GM23338 (cell line): Measurements from ENCODE around the gene RAET1G. TPM values are rescaled to one million over a fixed set of nuclear protein-coding genes. Genes with fewer than 3 reads are reported as not detected.

Experiments
- ATAC-seq: fragments of 200-7000 bp; cut with Tn5 transposase; 3 replicates; pipeline ENCODE4 v1.9.1; 2020
- DNase-seq: peaks from one replicate; pipeline ENCODE4 v3.0.0-alpha.2; 2015; ENCODE audit warnings: low spot score
- H2AFZ ChIP-seq: fragments of 200-600 bp; sonication (generic); 2 replicates; pipeline ENCODE4 v1.8.0; 2016; ENCODE audit warnings: antibody characterized with exemption, mild to moderate bottlenecking, moderate library complexity
- H3F3A ChIP-seq: fragments of 200-600 bp; sonication (generic); replicated peaks from 2 replicates; pipeline ENCODE4 v1.8.0; 2017; ENCODE audit warnings: antibody characterized with exemption, mixed run types, low read depth
- H3K27ac ChIP-seq: fragments of 200-600 bp; sonication (generic); 2 replicates; pipeline ENCODE4 v1.6.1; 2016; ENCODE audit warnings: low read depth
- H3K27me3 ChIP-seq: fragments of 200-600 bp; sonication (generic); 2 replicates; pipeline ENCODE4 v1.8.0; 2016; ENCODE audit warnings: mild to moderate bottlenecking, mixed run types, moderate library complexity; ENCODE audit not compliant: insufficient read depth
- H3K36me3 ChIP-seq: fragments of 200-600 bp; sonication (generic); 2 replicates; pipeline ENCODE4 v1.8.0; 2016; ENCODE audit warnings: mild to moderate bottlenecking; ENCODE audit not compliant: insufficient read depth
- H3K4me1 ChIP-seq: fragments of 200-600 bp; sonication (generic); 2 replicates; pipeline ENCODE4 v1.8.0; 2016; ENCODE audit warnings: mild to moderate bottlenecking, moderate library complexity; ENCODE audit not compliant: insufficient read depth
- H3K4me2 ChIP-seq: fragments of 200-600 bp; sonication (generic); 2 replicates; pipeline ENCODE4 v1.7.1; 2017; ENCODE audit warnings: mixed run types
- H3K4me3 ChIP-seq: fragments of 200-600 bp; sonication (generic); 2 replicates; pipeline ENCODE4 v1.6.1; 2016; ENCODE audit warnings: mixed run types
- H3K79me2 ChIP-seq: fragments of 200-600 bp; sonication (generic); replicated peaks from 2 replicates; pipeline ENCODE4 v1.8.0; 2017; ENCODE audit warnings: mild to moderate bottlenecking; ENCODE audit not compliant: insufficient read depth
- H3K9me2 ChIP-seq: fragments of 200-600 bp; sonication (generic); 2 replicates; pipeline ENCODE4 v1.8.0; 2017; ENCODE audit not compliant: insufficient read depth
- H4K20me1 ChIP-seq: fragments of 200-600 bp; sonication (generic); replicated peaks from 2 replicates; pipeline ENCODE4 v1.8.0; 2017; ENCODE audit warnings: mild to moderate bottlenecking; ENCODE audit not compliant: insufficient read depth
- H3K27ac Mint-ChIP-seq: 2 replicates; pipeline ENCODE4 v1.8.0; 2020; ENCODE audit warnings: inconsistent platforms, mild to moderate bottlenecking, moderate library complexity, mixed read lengths
- H3K27me3 Mint-ChIP-seq: 3 replicates; pipeline ENCODE4 v1.8.0; 2022; ENCODE audit warnings: low read depth, mild to moderate bottlenecking, moderate library complexity, mixed read lengths, inconsistent platforms; ENCODE audit not compliant: insufficient read depth, poor library complexity
- H3K36me3 Mint-ChIP-seq: 3 replicates; pipeline ENCODE4 v1.8.0; 2021; ENCODE audit warnings: low read depth, mild to moderate bottlenecking, inconsistent platforms, moderate library complexity, mixed read lengths
- H3K4me1 Mint-ChIP-seq: 3 replicates; pipeline ENCODE4 v1.8.0; 2020; ENCODE audit warnings: mild to moderate bottlenecking, inconsistent platforms, mixed read lengths
- H3K4me3 Mint-ChIP-seq: 3 replicates; pipeline ENCODE4 v1.8.0; 2021; ENCODE audit warnings: moderate library complexity, mild to moderate bottlenecking, inconsistent platforms, mixed read lengths
- H3K9me3 Mint-ChIP-seq: 3 replicates; pipeline ENCODE4 v1.8.0; 2020; ENCODE audit warnings: moderate library complexity, mild to moderate bottlenecking, inconsistent platforms, mixed read lengths
- CREB1 ChIP-seq: fragments of 250-450 bp; sonication (Bioruptor Pico); IDR thresholded peaks from 2 replicates; pipeline ENCODE4 v1.5.0; 2020; ENCODE audit warnings: low read depth, mild to moderate bottlenecking, moderate library complexity
- EZH2 ChIP-seq: fragments of 200-600 bp; sonication (generic); IDR thresholded peaks from one replicate; pipeline ENCODE4 v1.8.0; 2017; ENCODE audit warnings: antibody characterized with exemption, mild to moderate bottlenecking, low read depth; ENCODE audit not compliant: unreplicated experiment
- EZH2phosphoT487 ChIP-seq: fragments of 200-600 bp; sonication (generic); IDR thresholded peaks from one replicate; pipeline ENCODE4 v1.8.1; 2018; ENCODE audit warnings: antibody characterized with exemption; ENCODE audit not compliant: unreplicated experiment
- JUNB ChIP-seq: IDR thresholded peaks from one replicate; pipeline ENCODE4 v1.6.1; 2016; ENCODE audit warnings: antibody characterized with exemption; ENCODE audit not compliant: unreplicated experiment
- NANOG ChIP-seq: IDR thresholded peaks from 2 replicates; pipeline ENCODE4 v1.6.1; 2016; ENCODE audit warnings: antibody characterized with exemption, borderline replicate concordance
- POLR2AphosphoS5 ChIP-seq: IDR thresholded peaks from 2 replicates; pipeline ENCODE4 v1.6.1; 2016; ENCODE audit warnings: antibody characterized with exemption, low read depth
- STAT1 ChIP-seq: IDR thresholded peaks from one replicate; pipeline ENCODE4 v1.6.1; 2016; ENCODE audit warnings: antibody characterized with exemption; ENCODE audit not compliant: unreplicated experiment
- ZNF114 ChIP-seq: fragments of 250-450 bp; sonication (Bioruptor Pico); IDR thresholded peaks from 2 replicates; pipeline ENCODE4 v1.5.0; 2020; ENCODE audit warnings: mild to moderate bottlenecking, moderate library complexity
- ZNF331 ChIP-seq: fragments of 250-450 bp; sonication (Bioruptor Pico); IDR thresholded peaks from 2 replicates; pipeline ENCODE4 v1.5.0; 2020; ENCODE audit warnings: low read depth, mild to moderate bottlenecking, moderate library complexity
- polyA plus RNA-seq: library from polyadenylated mRNA; unstranded; fragments of >200 nt; fragmentation: Nextera tagmentation; extraction: Ambion mirVana; gene quantifications from 2 replicates; pipeline ENCODE4 v1.2.1, GENCODE V29; 2016
- total RNA-seq: library from RNA; depleted of rRNA; stranded (reverse); fragments of >200 nt; shearing (Covaris generic); gene quantifications from 2 replicates; pipeline ENCODE4 v1.2.3, GENCODE V29; 2014
- TF ChIP-seq, protein P1 (sequence below), 2 experiments: fragments of 200-600 bp in 1 of 2; sonication (generic) in 1 of 2; conservative IDR thresholded peaks; 2 replicates each; pipeline versions ENCODE4 v1.5.1 to v1.6.1; 2016 to 2017; ENCODE audit warnings: antibody characterized with exemption in 2 of 2, low read depth in 2 of 2, mild to moderate bottlenecking in 2 of 2, moderate library complexity in 1 of 2
- TF ChIP-seq, protein P2 (sequence below): IDR thresholded peaks from one replicate; pipeline ENCODE4 v1.6.1; 2018; ENCODE audit warnings: antibody characterized with exemption; ENCODE audit not compliant: unreplicated experiment
- TF ChIP-seq, protein P3 (sequence below): IDR thresholded peaks from 2 replicates; pipeline ENCODE4 v1.6.1; 2016; ENCODE audit warnings: antibody characterized with exemption
- TF ChIP-seq, protein P4 (sequence below): fragments of 250-450 bp; sonication (Bioruptor Pico); IDR thresholded peaks from 2 replicates; pipeline ENCODE4 v1.5.0; 2020; ENCODE audit warnings: mild to moderate bottlenecking, moderate library complexity

RAET1G gene
- total and polyA plus RNA-seq, 2 experiments from 2014 or later, result not detected

DNA sequence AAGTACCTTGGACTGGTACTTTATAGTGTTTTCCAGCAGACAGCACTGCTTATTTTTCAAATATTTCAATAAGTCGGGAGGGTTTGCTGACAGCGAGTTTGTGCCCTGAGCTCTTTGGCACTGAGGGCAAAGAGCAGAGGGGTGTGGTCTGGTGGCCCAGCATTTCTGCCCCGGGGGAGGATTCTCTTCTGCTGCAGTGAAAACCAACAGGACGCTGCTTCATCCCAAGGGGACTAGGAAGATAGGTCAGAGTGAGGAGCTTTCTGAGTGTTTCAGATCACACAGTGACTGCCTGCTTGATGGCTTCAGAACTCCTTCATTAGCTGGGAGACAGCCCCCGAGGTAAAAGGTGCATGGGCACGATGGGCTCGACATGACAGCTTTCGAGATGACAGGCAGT lies 27.5 kb upstream of the RAET1G start:
- Mint-ChIP-seq H3K36me3 (no peaks in the 10 kb centered on the region), H3K4me1 (peaks cover 12% of the 10 kb centered on the region), H3K27me3 (peaks cover 72% of the 10 kb centered on the region), H3K4me3 (no peak overlapping the region), H3K27ac (no peak overlapping the region), H3K9me3 (no peaks in the 10 kb centered on the region)
- no peak for DNase-seq
- Histone ChIP-seq H3K9me2 (no peaks in the 10 kb centered on the region), H2AFZ (no peak overlapping the region), H3F3A (no peaks in the 10 kb centered on the region), H3K79me2 (no peaks in the 10 kb centered on the region), H3K4me1 (no peaks in the 10 kb centered on the region; the same call in 1 of the 2 replicates), H4K20me1 (no peaks in the 10 kb centered on the region; the same call in 1 of the 2 replicates), H3K27me3 (peaks cover 89% of the 10 kb centered on the region), H3K4me2 (no peak overlapping the region), H3K4me3 (no peak overlapping the region), H3K27ac (no peak overlapping the region), H3K36me3 (no peaks in the 10 kb centered on the region)
- ATAC-seq, result no peak
- TF ChIP-seq EZH2phosphoT487 (no peak), CREB1 (CRISPR knock-in tag) (no peak), EZH2 (no peak), NANOG (no peak), POLR2AphosphoS5 (no peak), ZNF331 (no peak), ZNF114 (CRISPR knock-in tag) (no peak), STAT1 (no peak), JUNB (no peak)
- TF ChIP-seq, protein P1, sequence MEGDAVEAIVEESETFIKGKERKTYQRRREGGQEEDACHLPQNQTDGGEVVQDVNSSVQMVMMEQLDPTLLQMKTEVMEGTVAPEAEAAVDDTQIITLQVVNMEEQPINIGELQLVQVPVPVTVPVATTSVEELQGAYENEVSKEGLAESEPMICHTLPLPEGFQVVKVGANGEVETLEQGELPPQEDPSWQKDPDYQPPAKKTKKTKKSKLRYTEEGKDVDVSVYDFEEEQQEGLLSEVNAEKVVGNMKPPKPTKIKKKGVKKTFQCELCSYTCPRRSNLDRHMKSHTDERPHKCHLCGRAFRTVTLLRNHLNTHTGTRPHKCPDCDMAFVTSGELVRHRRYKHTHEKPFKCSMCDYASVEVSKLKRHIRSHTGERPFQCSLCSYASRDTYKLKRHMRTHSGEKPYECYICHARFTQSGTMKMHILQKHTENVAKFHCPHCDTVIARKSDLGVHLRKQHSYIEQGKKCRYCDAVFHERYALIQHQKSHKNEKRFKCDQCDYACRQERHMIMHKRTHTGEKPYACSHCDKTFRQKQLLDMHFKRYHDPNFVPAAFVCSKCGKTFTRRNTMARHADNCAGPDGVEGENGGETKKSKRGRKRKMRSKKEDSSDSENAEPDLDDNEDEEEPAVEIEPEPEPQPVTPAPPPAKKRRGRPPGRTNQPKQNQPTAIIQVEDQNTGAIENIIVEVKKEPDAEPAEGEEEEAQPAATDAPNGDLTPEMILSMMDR (conservative IDR thresholded peaks at IDR 0.05; ENCODE audit: low read depth in 2 of 2), result no peak
- TF ChIP-seq, protein P2, sequence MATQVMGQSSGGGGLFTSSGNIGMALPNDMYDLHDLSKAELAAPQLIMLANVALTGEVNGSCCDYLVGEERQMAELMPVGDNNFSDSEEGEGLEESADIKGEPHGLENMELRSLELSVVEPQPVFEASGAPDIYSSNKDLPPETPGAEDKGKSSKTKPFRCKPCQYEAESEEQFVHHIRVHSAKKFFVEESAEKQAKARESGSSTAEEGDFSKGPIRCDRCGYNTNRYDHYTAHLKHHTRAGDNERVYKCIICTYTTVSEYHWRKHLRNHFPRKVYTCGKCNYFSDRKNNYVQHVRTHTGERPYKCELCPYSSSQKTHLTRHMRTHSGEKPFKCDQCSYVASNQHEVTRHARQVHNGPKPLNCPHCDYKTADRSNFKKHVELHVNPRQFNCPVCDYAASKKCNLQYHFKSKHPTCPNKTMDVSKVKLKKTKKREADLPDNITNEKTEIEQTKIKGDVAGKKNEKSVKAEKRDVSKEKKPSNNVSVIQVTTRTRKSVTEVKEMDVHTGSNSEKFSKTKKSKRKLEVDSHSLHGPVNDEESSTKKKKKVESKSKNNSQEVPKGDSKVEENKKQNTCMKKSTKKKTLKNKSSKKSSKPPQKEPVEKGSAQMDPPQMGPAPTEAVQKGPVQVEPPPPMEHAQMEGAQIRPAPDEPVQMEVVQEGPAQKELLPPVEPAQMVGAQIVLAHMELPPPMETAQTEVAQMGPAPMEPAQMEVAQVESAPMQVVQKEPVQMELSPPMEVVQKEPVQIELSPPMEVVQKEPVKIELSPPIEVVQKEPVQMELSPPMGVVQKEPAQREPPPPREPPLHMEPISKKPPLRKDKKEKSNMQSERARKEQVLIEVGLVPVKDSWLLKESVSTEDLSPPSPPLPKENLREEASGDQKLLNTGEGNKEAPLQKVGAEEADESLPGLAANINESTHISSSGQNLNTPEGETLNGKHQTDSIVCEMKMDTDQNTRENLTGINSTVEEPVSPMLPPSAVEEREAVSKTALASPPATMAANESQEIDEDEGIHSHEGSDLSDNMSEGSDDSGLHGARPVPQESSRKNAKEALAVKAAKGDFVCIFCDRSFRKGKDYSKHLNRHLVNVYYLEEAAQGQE, result no peak
- TF ChIP-seq, protein P3, sequence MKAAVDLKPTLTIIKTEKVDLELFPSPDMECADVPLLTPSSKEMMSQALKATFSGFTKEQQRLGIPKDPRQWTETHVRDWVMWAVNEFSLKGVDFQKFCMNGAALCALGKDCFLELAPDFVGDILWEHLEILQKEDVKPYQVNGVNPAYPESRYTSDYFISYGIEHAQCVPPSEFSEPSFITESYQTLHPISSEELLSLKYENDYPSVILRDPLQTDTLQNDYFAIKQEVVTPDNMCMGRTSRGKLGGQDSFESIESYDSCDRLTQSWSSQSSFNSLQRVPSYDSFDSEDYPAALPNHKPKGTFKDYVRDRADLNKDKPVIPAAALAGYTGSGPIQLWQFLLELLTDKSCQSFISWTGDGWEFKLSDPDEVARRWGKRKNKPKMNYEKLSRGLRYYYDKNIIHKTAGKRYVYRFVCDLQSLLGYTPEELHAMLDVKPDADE, result no peak
- TF ChIP-seq, protein P4, sequence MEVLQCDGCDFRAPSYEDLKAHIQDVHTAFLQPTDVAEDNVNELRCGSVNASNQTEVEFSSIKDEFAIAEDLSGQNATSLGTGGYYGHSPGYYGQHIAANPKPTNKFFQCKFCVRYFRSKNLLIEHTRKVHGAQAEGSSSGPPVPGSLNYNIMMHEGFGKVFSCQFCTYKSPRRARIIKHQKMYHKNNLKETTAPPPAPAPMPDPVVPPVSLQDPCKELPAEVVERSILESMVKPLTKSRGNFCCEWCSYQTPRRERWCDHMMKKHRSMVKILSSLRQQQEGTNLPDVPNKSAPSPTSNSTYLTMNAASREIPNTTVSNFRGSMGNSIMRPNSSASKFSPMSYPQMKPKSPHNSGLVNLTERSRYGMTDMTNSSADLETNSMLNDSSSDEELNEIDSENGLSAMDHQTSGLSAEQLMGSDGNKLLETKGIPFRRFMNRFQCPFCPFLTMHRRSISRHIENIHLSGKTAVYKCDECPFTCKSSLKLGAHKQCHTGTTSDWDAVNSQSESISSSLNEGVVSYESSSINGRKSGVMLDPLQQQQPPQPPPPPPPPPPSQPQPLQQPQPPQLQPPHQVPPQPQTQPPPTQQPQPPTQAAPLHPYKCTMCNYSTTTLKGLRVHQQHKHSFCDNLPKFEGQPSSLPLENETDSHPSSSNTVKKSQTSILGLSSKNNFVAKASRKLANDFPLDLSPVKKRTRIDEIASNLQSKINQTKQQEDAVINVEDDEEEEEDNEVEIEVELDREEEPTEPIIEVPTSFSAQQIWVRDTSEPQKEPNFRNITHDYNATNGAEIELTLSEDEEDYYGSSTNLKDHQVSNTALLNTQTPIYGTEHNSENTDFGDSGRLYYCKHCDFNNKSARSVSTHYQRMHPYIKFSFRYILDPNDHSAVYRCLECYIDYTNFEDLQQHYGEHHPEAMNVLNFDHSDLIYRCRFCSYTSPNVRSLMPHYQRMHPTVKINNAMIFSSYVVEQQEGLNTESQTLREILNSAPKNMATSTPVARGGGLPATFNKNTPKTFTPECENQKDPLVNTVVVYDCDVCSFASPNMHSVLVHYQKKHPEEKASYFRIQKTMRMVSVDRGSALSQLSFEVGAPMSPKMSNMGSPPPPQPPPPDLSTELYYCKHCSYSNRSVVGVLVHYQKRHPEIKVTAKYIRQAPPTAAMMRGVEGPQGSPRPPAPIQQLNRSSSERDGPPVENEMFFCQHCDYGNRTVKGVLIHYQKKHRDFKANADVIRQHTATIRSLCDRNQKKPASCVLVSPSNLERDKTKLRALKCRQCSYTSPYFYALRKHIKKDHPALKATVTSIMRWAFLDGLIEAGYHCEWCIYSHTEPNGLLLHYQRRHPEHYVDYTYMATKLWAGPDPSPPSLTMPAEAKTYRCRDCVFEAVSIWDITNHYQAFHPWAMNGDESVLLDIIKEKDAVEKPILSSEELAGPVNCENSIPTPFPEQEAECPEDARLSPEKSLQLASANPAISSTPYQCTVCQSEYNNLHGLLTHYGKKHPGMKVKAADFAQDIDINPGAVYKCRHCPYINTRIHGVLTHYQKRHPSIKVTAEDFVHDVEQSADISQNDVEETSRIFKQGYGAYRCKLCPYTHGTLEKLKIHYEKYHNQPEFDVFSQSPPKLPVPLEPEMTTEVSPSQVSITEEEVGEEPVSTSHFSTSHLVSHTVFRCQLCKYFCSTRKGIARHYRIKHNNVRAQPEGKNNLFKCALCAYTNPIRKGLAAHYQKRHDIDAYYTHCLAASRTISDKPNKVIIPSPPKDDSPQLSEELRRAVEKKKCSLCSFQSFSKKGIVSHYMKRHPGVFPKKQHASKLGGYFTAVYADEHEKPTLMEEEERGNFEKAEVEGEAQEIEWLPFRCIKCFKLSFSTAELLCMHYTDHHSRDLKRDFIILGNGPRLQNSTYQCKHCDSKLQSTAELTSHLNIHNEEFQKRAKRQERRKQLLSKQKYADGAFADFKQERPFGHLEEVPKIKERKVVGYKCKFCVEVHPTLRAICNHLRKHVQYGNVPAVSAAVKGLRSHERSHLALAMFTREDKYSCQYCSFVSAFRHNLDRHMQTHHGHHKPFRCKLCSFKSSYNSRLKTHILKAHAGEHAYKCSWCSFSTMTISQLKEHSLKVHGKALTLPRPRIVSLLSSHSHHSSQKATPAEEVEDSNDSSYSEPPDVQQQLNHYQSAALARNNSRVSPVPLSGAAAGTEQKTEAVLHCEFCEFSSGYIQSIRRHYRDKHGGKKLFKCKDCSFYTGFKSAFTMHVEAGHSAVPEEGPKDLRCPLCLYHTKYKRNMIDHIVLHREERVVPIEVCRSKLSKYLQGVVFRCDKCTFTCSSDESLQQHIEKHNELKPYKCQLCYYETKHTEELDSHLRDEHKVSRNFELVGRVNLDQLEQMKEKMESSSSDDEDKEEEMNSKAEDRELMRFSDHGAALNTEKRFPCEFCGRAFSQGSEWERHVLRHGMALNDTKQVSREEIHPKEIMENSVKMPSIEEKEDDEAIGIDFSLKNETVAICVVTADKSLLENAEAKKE, result no peak
